Lower lobe of right lung (tissue), 2 donors: ENCODE data around the gene ARHGAP22. TPM values are rescaled to one million over a fixed set of nuclear protein-coding genes. Genes with fewer than 3 reads are reported as not detected.

Experiments
- ATAC-seq, 2 donors: fragments of 200-7000 bp; cut with Tn5 transposase; one replicate each; pipeline ENCODE4 v1.9.1; 2020 to 2022; ENCODE audit warnings: mild to moderate bottlenecking in 2 of 2, moderate library complexity in 2 of 2
- DNase-seq: peaks from one replicate; pipeline ENCODE4 v3.0.0-alpha.2; 2020
- H3K27ac ChIP-seq: fragments of 200-600 bp; one replicate; pipeline ENCODE4 v1.8.0; 2022
- H3K27me3 ChIP-seq: fragments of 200-600 bp; one replicate; pipeline ENCODE4 v1.8.0; 2022; ENCODE audit warnings: low read depth
- H3K36me3 ChIP-seq: fragments of 200-600 bp; one replicate; pipeline ENCODE4 v1.8.0; 2022; ENCODE audit warnings: mild to moderate bottlenecking
- H3K4me1 ChIP-seq: fragments of 200-600 bp; one replicate; pipeline ENCODE4 v1.8.0; 2022
- H3K4me3 ChIP-seq: fragments of 200-600 bp; one replicate; pipeline ENCODE4 v1.8.0; 2022; ENCODE audit warnings: mild to moderate bottlenecking
- H3K9me3 ChIP-seq: fragments of 200-600 bp; one replicate; pipeline ENCODE4 v1.8.0; 2022
- CTCF ChIP-seq: fragments of 200-600 bp; IDR thresholded peaks from one replicate; pipeline ENCODE4 v1.8.0; 2022; ENCODE audit warnings: antibody characterized with exemption, mild to moderate bottlenecking
- intact Hi-C: fragments of 100-400 bp; cut with DNase I; formaldehyde crosslinking; loops from one replicate; pipeline ENCODE4 v1.11.0; 2022
- total RNA-seq: library from RNA; stranded (reverse); fragmentation: NEBNext Ultra II Directional; extraction: Animal tissue kit (Norgen Biotek cat#: 25700); gene quantifications from one replicate; pipeline ENCODE4 v1.2.1, GENCODE V29; 2021
- donor health status: DM: no; HTN: yes; CAD: no; lungs with severe emphysema.

Gene ARHGAP22
- total RNA-seq, 1 donor from 2014 or later, result 9.6 TPM

GRCh38 chr10:48536916-48537890 lies 67.7 kb downstream of the ARHGAP22 start:
- intact Hi-C loops, result no loop called here
- no peaks in the 10 kb centered on the region for H3K9me3 ChIP-seq
- H3K4me3 ChIP-seq, result no peak overlapping the region
- ATAC-seq (peak; percentile 51 to 54), DNase-seq (no peak)
- no peaks in the 10 kb centered on the region for H3K36me3 ChIP-seq
- H3K27me3 ChIP-seq, result no peaks in the 10 kb centered on the region
- no peak for TF ChIP-seq CTCF
- no peak overlapping the region for H3K27ac ChIP-seq
- no peaks in the 10 kb centered on the region for H3K4me1 ChIP-seq

- no peak for ATAC-seq
- H3K4me3 ChIP-seq, result no peak overlapping the region
- H3K27ac ChIP-seq, result no peak overlapping the region
- no peaks in the 10 kb centered on the region for H3K27me3 ChIP-seq
- TF ChIP-seq CTCF, result no peak
- no peaks in the 10 kb centered on the region for H3K9me3 ChIP-seq
- H3K4me1 ChIP-seq, result no peaks in the 10 kb centered on the region
- intact Hi-C loops, result no loop called here
- no peaks in the 10 kb centered on the region for H3K36me3 ChIP-seq
- DNase-seq, result no peak
Observed at GRCh38 chr10:48536156-48536500, 68.7 kb downstream of the ARHGAP22 start.

GRCh38 chr10:48535416-48536155 lies 69.3 kb downstream of the ARHGAP22 start:
- Histone ChIP-seq H3K4me1 (no peaks in the 10 kb centered on the region), H3K27me3 (no peaks in the 10 kb centered on the region), H3K4me3 (no peak overlapping the region), H3K36me3 (no peaks in the 10 kb centered on the region), H3K27ac (no peak overlapping the region), H3K9me3 (no peaks in the 10 kb centered on the region)
- ATAC-seq (no peak), DNase-seq (no peak)
- intact Hi-C loops, result no loop called here
- no peak for TF ChIP-seq CTCF

GRCh38 chr10:48533951-48534720 lies 70.7 kb downstream of the ARHGAP22 start:
- Histone ChIP-seq H3K36me3 (no peaks in the 10 kb centered on the region), H3K4me3 (no peak overlapping the region), H3K9me3 (no peaks in the 10 kb centered on the region), H3K27ac (no peak overlapping the region), H3K4me1 (no peaks in the 10 kb centered on the region), H3K27me3 (no peaks in the 10 kb centered on the region)
- no peak for TF ChIP-seq CTCF
- DNase-seq (no peak), ATAC-seq (peak in 1 of 2 donors; percentile 50)
- intact Hi-C loops, result no loop called here

GRCh38 chr10:48533540-48533939 lies 71.3 kb downstream of the ARHGAP22 start:
- no peaks in the 10 kb centered on the region for H3K9me3 ChIP-seq
- intact Hi-C loops, result no loop called here
- TF ChIP-seq CTCF, result no peak
- no peak overlapping the region for H3K4me3 ChIP-seq
- H3K4me1 ChIP-seq, result no peaks in the 10 kb centered on the region
- no peak for DNase-seq
- no peak for ATAC-seq
- no peaks in the 10 kb centered on the region for H3K27me3 ChIP-seq
- no peaks in the 10 kb centered on the region for H3K36me3 ChIP-seq
- H3K27ac ChIP-seq, result no peak overlapping the region
